Breast epithelium (tissue), 3 donors: ENCODE data around the gene THSD4.

Experiments used
- CTCF ChIP-seq, 3 donors: fragments of 450-650 bp; IDR thresholded peaks; one replicate each; pipeline ENCODE4 v1.5.1; 2016 to 2017; ENCODE audit warnings: antibody characterized with exemption in 3 of 3, mild to moderate bottlenecking in 3 of 3, moderate library complexity in 3 of 3
- POLR2A ChIP-seq: fragments of 450-650 bp; IDR thresholded peaks from one replicate; pipeline ENCODE4 v1.6.1; 2016; ENCODE audit warnings: antibody characterized with exemption, mild to moderate bottlenecking, moderate library complexity
- POLR2AphosphoS5 ChIP-seq, 3 donors: sonication (generic); formaldehyde crosslinking; IDR thresholded peaks; one replicate each; pipeline ENCODE4 v1.6.1; 2017; ENCODE audit warnings: antibody characterized with exemption in 3 of 3

GRCh38 chr15:71329041-71329440 is 213.8 kb downstream of the THSD4 start:
- TF ChIP-seq POLR2A (no peak), POLR2AphosphoS5 (IDR thresholded peaks at IDR 0.05) (peak in 1 of 3 donors; percentile 16), CTCF (IDR thresholded peaks at IDR 0.05) (no peak)
